HCT116 (cell line): Measurements from ENCODE around the gene FHOD1. TPM values are rescaled to one million over a fixed set of nuclear protein-coding genes. Genes with fewer than 3 reads are reported as not detected.

Experiments used
- ATAC-seq: fragments of 200-7000 bp; cut with Tn5 transposase; 2 replicates; pipeline ENCODE4 v1.9.1; 2020; ENCODE audit warnings: mild to moderate bottlenecking, moderate library complexity
- BruUV-seq: library from RNA; stranded (reverse); fragments of 400-500 nt; replicated peaks from 2 replicates; lab custom pipeline; 2021; lab: Mats Ljungman, UMichigan
- CTCF ChIA-PET: fragments of 300-600 bp; sonication (Branson Sonifier 250); formaldehyde crosslinking; loops from one replicate; lab custom pipeline; 2021; ENCODE audit warnings: antibody characterized with exemption; lab: Charles Lee
- POLR2A ChIA-PET: fragments of 300-600, 350-600 bp; sonication (Branson Sonifier 250); formaldehyde crosslinking; loops from one replicate; lab custom pipeline; 2021; ENCODE audit warnings: antibody characterized with exemption; lab: Charles Lee
- RAD21 ChIA-PET, 2 experiments: fragments of 300-600 bp; sonication (Branson Sonifier 250); formaldehyde crosslinking; loops; one replicate each; lab custom pipeline; 2023; ENCODE audit warnings: low total read pairs in 2 of 2; ENCODE audit not compliant: uncharacterized antibody in 2 of 2, unreplicated experiment in 2 of 2, low non-redundant PET in 1 of 2; lab: Charles Lee
- DNase-seq: peaks from one replicate; pipeline ENCODE4 v3.0.0-alpha.2; 2010; ENCODE audit warnings: low read depth, low spot score
- H2AFZ ChIP-seq: fragments of 200-600 bp; shearing (Covaris generic), sonication (generic); 2 replicates; pipeline ENCODE4 v1.6.1; 2017; ENCODE audit warnings: low read depth, mixed run types, mixed read lengths, antibody characterized with exemption, low read length; ENCODE audit not compliant: poor library complexity, severe bottlenecking
- H3K27ac ChIP-seq: 2 replicates; pipeline ENCODE4 v1.5.1; 2012; ENCODE audit warnings: low read depth, low read length
- H3K27me3 ChIP-seq: fragments of 200-600 bp; sonication (generic); 2 replicates; pipeline ENCODE4 v1.6.1; 2016; ENCODE audit warnings: mixed run types, low read length, mixed read lengths; ENCODE audit not compliant: insufficient read depth
- H3K36me3 ChIP-seq, 2 experiments: fragments of 200-500 bp in 1 of 2; fragments of 200-600 bp in 1 of 2; sonication (Bioruptor generic) in 1 of 2; sonication (generic) in 1 of 2; 2 replicates each; pipeline versions ENCODE4 v1.5.1 to v1.6.1; 2014 to 2016; ENCODE audit warnings: low read length in 2 of 2, inconsistent platforms in 1 of 2, mixed read lengths in 1 of 2, mixed run types in 1 of 2; ENCODE audit not compliant: insufficient read depth in 2 of 2, control insufficient read depth in 1 of 2
- H3K4me1 ChIP-seq, 2 experiments: fragments of 200-600 bp in 1 of 2; sonication (generic) in 1 of 2; 2 replicates each; pipeline versions ENCODE4 v1.5.1 to v1.6.1; 2012 to 2017; ENCODE audit warnings: low read length in 2 of 2, inconsistent platforms in 1 of 2, mild to moderate bottlenecking in 1 of 2, mixed read lengths in 1 of 2, mixed run types in 1 of 2, moderate library complexity in 1 of 2; ENCODE audit not compliant: insufficient read depth in 2 of 2, control insufficient read depth in 1 of 2
- H3K4me2 ChIP-seq: fragments of 200-600 bp; sonication (generic); 2 replicates; pipeline ENCODE4 v1.6.1; 2017; ENCODE audit warnings: mixed run types, low read length, mixed read lengths
- H3K4me3 ChIP-seq, 2 experiments: fragments of 200-600 bp in 1 of 2; sonication (generic) in 1 of 2; replicated peaks in 1 of 2; 2 replicates each; pipeline ENCODE4 v1.5.1; 2011 to 2016; ENCODE audit warnings: low read length in 2 of 2, control low read depth in 1 of 2, low read depth in 1 of 2, mild to moderate bottlenecking in 1 of 2, mixed read lengths in 1 of 2, mixed run types in 1 of 2
- H3K79me2 ChIP-seq: fragments of 200-600 bp; sonication (generic); 2 replicates; pipeline ENCODE4 v1.6.1; 2017; ENCODE audit warnings: mild to moderate bottlenecking, mixed run types, low read length, moderate library complexity, mixed read lengths; ENCODE audit not compliant: insufficient read depth
- H3K9ac ChIP-seq: fragments of 200-600 bp; sonication (generic); 2 replicates; pipeline ENCODE4 v1.6.1; 2016; ENCODE audit warnings: low read length, mixed read lengths
- H3K9me2 ChIP-seq: fragments of 200-600 bp; sonication (generic), shearing (Covaris generic); 2 replicates; pipeline ENCODE4 v1.6.1; 2017; ENCODE audit warnings: mixed run types, mild to moderate bottlenecking, moderate library complexity; ENCODE audit not compliant: insufficient read depth
- H3K9me3 ChIP-seq, 2 experiments: fragments of 200-500 bp in 1 of 2; fragments of 200-600 bp in 1 of 2; sonication (Bioruptor generic) in 1 of 2; sonication (generic) in 1 of 2; 2 replicates each; pipeline ENCODE4 v1.6.1; 2014 to 2017; ENCODE audit warnings: low read length in 2 of 2, mixed read lengths in 2 of 2, inconsistent platforms in 1 of 2, low read depth in 1 of 2, mild to moderate bottlenecking in 1 of 2, mixed run types in 1 of 2, moderate library complexity in 1 of 2; ENCODE audit not compliant: control insufficient read depth in 1 of 2, insufficient read depth in 1 of 2
- H4K20me1 ChIP-seq: fragments of 200-600 bp; sonication (generic), shearing (Covaris generic); 2 replicates; pipeline ENCODE4 v1.6.1; 2017; ENCODE audit warnings: mixed run types, mild to moderate bottlenecking, moderate library complexity; ENCODE audit not compliant: insufficient read depth
- EGR1 ChIP-seq: IDR thresholded peaks from 2 replicates; pipeline ENCODE4 v1.6.1; 2012; ENCODE audit warnings: low read depth
- FOSL1 ChIP-seq: IDR thresholded peaks from 2 replicates; pipeline ENCODE4 v1.6.1; 2012; ENCODE audit warnings: low read depth
- JUND ChIP-seq: IDR thresholded peaks from 2 replicates; pipeline ENCODE4 v1.6.1; 2012
- POLR2AphosphoS5 ChIP-seq: IDR thresholded peaks from 2 replicates; pipeline ENCODE4 v1.6.1; 2011; ENCODE audit warnings: mild to moderate bottlenecking, low read depth, low read length, moderate library complexity
- intact Hi-C: fragments of 100-400 bp; cut with micrococcal nuclease; formaldehyde crosslinking; loops from 2 replicates; pipeline ENCODE4 v1.10.0; 2022
- total RNA-seq: library from RNA; stranded (reverse); gene quantifications from one replicate; pipeline ENCODE4 v1.2.1, GENCODE V29; 2021; ENCODE audit not compliant: unreplicated experiment
- TF ChIP-seq, protein P1 (sequence below): IDR thresholded peaks from 2 replicates; pipeline ENCODE4 v1.6.1; 2011; ENCODE audit warnings: mild to moderate bottlenecking, low read length, moderate library complexity; ENCODE audit not compliant: insufficient replicate concordance; ENCODE audit errors: extremely low read depth
- TF ChIP-seq, protein P2 (sequence below), 3 experiments: fragments of 200-600 bp in 1 of 3; sonication (generic) in 1 of 3; IDR thresholded peaks in 2 of 3; conservative IDR thresholded peaks in 1 of 3; 2 replicates each; pipeline ENCODE4 v1.5.1; 2012 to 2017; ENCODE audit warnings: low read depth in 2 of 3, low read length in 2 of 3, antibody characterized with exemption in 1 of 3, borderline replicate concordance in 1 of 3, control low read depth in 1 of 3, mild to moderate bottlenecking in 1 of 3, mixed read lengths in 1 of 3, mixed run types in 1 of 3, moderate library complexity in 1 of 3; ENCODE audit not compliant: insufficient read depth in 1 of 3

FHOD1 gene
- total RNA-seq, 1 experiment from 2014 or later = 69.2 TPM

DNA sequence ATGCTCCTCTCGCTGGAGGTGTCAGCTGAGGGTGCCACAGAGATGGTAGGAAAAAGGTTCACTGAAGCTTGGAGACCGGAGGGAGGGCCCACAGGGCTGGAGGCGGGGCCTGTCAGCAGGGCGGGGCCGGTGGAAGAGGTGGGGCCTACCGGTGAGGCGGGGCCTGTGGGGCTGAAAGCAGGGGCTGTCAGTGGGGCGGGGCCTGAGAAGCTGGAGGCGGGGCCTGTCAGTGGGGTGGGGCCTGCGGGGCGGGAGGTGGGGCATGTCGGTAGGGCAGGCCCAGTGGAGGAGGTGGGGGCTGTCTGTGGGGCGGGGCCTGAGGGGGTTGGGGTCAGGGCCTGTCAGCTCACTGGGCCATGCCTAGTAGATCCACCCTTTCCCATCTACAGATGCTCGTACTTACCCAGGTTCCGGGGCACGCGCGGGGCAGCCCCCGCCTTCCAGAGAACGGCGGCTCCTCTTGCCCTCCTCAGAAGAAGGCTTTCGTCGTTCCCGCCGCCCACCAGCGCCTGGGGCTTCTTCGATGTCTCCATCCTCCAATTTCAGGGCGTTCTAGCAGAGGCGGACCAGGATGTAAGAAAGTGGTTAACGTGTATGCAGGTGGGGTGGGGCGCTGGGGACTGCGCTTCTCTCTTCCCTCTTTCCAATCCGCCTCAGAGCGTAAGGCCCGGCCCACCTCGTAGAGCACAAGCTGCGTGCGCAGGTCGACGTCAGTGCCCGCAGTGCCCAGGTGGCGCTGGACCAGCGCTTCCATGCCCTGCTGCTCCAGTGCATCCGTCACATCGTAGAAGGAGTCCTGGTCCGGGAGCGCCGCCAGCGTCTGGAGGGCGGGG lies 10.5 kb downstream of the FHOD1 start:
- DNase-seq (peak; percentile 69), ATAC-seq (peak; percentile 88)
- TF ChIP-seq, protein P1, sequence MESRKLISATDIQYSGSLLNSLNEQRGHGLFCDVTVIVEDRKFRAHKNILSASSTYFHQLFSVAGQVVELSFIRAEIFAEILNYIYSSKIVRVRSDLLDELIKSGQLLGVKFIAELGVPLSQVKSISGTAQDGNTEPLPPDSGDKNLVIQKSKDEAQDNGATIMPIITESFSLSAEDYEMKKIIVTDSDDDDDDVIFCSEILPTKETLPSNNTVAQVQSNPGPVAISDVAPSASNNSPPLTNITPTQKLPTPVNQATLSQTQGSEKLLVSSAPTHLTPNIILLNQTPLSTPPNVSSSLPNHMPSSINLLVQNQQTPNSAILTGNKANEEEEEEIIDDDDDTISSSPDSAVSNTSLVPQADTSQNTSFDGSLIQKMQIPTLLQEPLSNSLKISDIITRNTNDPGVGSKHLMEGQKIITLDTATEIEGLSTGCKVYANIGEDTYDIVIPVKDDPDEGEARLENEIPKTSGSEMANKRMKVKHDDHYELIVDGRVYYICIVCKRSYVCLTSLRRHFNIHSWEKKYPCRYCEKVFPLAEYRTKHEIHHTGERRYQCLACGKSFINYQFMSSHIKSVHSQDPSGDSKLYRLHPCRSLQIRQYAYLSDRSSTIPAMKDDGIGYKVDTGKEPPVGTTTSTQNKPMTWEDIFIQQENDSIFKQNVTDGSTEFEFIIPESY = no peak
- no peak for TF ChIP-seq POLR2AphosphoS5
- no peak for TF ChIP-seq JUND
- TF ChIP-seq, protein P2, sequence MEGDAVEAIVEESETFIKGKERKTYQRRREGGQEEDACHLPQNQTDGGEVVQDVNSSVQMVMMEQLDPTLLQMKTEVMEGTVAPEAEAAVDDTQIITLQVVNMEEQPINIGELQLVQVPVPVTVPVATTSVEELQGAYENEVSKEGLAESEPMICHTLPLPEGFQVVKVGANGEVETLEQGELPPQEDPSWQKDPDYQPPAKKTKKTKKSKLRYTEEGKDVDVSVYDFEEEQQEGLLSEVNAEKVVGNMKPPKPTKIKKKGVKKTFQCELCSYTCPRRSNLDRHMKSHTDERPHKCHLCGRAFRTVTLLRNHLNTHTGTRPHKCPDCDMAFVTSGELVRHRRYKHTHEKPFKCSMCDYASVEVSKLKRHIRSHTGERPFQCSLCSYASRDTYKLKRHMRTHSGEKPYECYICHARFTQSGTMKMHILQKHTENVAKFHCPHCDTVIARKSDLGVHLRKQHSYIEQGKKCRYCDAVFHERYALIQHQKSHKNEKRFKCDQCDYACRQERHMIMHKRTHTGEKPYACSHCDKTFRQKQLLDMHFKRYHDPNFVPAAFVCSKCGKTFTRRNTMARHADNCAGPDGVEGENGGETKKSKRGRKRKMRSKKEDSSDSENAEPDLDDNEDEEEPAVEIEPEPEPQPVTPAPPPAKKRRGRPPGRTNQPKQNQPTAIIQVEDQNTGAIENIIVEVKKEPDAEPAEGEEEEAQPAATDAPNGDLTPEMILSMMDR (IDR thresholded peaks at IDR 0.05 in 2 of 3, conservative IDR thresholded peaks at IDR 0.05 in 1 of 3; ENCODE audit: borderline replicate concordance in 1 of 3, insufficient read depth in 1 of 3, low read depth in 2 of 3, low read length in 2 of 3) = no peak
- no peak for TF ChIP-seq FOSL1
- no peak for TF ChIP-seq EGR1
- POLR2A ChIA-PET = interaction anchor here (0.7 to 1.1 kb wide), 4 partner anchors 9 to 12 kb away, joined by 3 to 13 read pairs (median 4); partner anchors contain the start of genes FHOD1, SLC9A5 and TMEM208
- Histone ChIP-seq H3K79me2 (peaks cover 37% of the 10 kb centered on the region), H4K20me1 (no peaks in the 10 kb centered on the region), H3K4me1 (peaks cover 14 to 33% of the 10 kb centered on the region in 2 experiments), H3K4me3 (no peak overlapping the region), H3K4me2 (no peak overlapping the region), H3K27ac (peak overlapping the region; percentile 39; the same call in 1 of the 2 replicates), H3K9ac (no peak overlapping the region), H3K27me3 (no peaks in the 10 kb centered on the region), H3K9me2 (no peaks in the 10 kb centered on the region), H2AFZ (no peak overlapping the region), H3K9me3 (no peaks in the 10 kb centered on the region), H3K36me3 (peaks cover 25 to 49% of the 10 kb centered on the region in 2 experiments)
- RAD21 ChIA-PET = no interaction called here
- CTCF ChIA-PET = interaction anchor here (0.7 to 2.2 kb wide), 4 partner anchors 9 to 39 kb away, joined by 3 to 9 read pairs (median 6); partner anchors contain the start of gene TMEM208
- no TSS peak for BruUV-seq
- intact Hi-C loops = no loop called here
